Naive thymus-derived CD8-positive, alpha-beta T cell (primary cell): ENCODE results near the gene FOXA1. TPM values are rescaled to one million over a fixed set of nuclear protein-coding genes. Genes with fewer than 3 reads are reported as not detected.

ENCODE experiments used
- ATAC-seq, 2 donors: fragments of 150-1000 bp; cut with Tn5 transposase in 1 of 2; sonication (Bioruptor Pico), chemical (Tn5 transposase) in 1 of 2; 1 replicate in 1 of 2; 2 replicates in 1 of 2; pipeline ENCODE4 v1.10.0; 2021; ENCODE audit warnings: mild to moderate bottlenecking in 2 of 2, moderate library complexity in 2 of 2
- POLR2A ChIA-PET: fragments of 350-600 bp; sonication (Branson Sonifier 250); formaldehyde crosslinking; loops from one replicate; lab custom pipeline; 2021; ENCODE audit warnings: antibody characterized with exemption; lab: Charles Lee
- DNase-seq, 10 donors: peaks; one replicate each; pipeline versions ENCODE4 v3.0.0 to v3.0.0-alpha.2; 2020 to 2022
- H3K27ac Mint-ChIP-seq, 10 donors: one replicate each; pipeline ENCODE4 v1.8.0; 2020 to 2022; ENCODE audit warnings: mild to moderate bottlenecking in 10 of 10, mixed read lengths in 10 of 10, moderate library complexity in 4 of 10, inconsistent platforms in 1 of 10
- H3K27me3 Mint-ChIP-seq, 5 donors: one replicate each; pipeline ENCODE4 v1.8.0; 2021 to 2022; ENCODE audit warnings: mixed read lengths in 5 of 5
- H3K36me3 Mint-ChIP-seq, 3 donors: one replicate each; pipeline ENCODE4 v1.8.0; 2020 to 2022; ENCODE audit warnings: mixed read lengths in 3 of 3, mild to moderate bottlenecking in 2 of 3, inconsistent platforms in 1 of 3
- H3K4me1 Mint-ChIP-seq, 4 donors: one replicate each; pipeline ENCODE4 v1.8.0; 2021 to 2022; ENCODE audit warnings: mixed read lengths in 4 of 4
- H3K4me3 Mint-ChIP-seq, 10 donors: one replicate each; pipeline ENCODE4 v1.8.0; 2020 to 2022; ENCODE audit warnings: mild to moderate bottlenecking in 10 of 10, mixed read lengths in 10 of 10, moderate library complexity in 6 of 10, inconsistent platforms in 1 of 10
- H3K9me3 Mint-ChIP-seq, 9 donors: one replicate each; pipeline ENCODE4 v1.8.0; 2020 to 2022; ENCODE audit warnings: mixed read lengths in 9 of 9, mild to moderate bottlenecking in 3 of 9, inconsistent platforms in 1 of 9, moderate library complexity in 1 of 9
- polyA plus RNA-seq, 3 donors: library from polyadenylated mRNA; unstranded; fragments of 300-500 nt; fragmentation: Illumina TruSeq; gene quantifications; one replicate each; pipeline ENCODE4 v1.2.3, GENCODE V29; 2021
- total RNA-seq, 8 experiments: library from RNA in 2 of 8; stranded (reverse) in 2 of 8; gene quantifications; one replicate each; pipeline ENCODE4 v1.2.3 and lab custom pipeline; 2021 to 2026

FOXA1 gene
- total and polyA plus RNA-seq, 5 experiments from 2014 or later = not detected

GRCh38 chr14:37618498-37619028 lies 23.5 kb upstream of the FOXA1 start:
- POLR2A ChIA-PET = no interaction called here

GRCh38 chr14:37617864-37618365 lies 22.9 kb upstream of the FOXA1 start:
- DNase-seq (no peak), ATAC-seq (no peak)
- H3K9me3 Mint-ChIP-seq = peaks cover 13 to 67% (median 30%) of the 10 kb centered on the region in 9 donors
- POLR2A ChIA-PET = no interaction called here
- H3K27ac Mint-ChIP-seq = no peak overlapping the region
- H3K4me1 Mint-ChIP-seq = peaks cover 0 to 1% (median 0%) of the 10 kb centered on the region in 4 donors
- peaks cover 13 to 43% (median 24%) of the 10 kb centered on the region in 5 donors for H3K27me3 Mint-ChIP-seq
- peaks cover 6 to 34% (median 8%) of the 10 kb centered on the region in 3 donors for H3K36me3 Mint-ChIP-seq
- H3K4me3 Mint-ChIP-seq = no peak overlapping the region

More at GRCh38 chr14:37618498-37619028, 23.5 kb upstream of the FOXA1 start:
- Mint-ChIP-seq H3K27ac (no peak overlapping the region), H3K36me3 (peaks cover 6 to 31% (median 8%) of the 10 kb centered on the region in 3 donors), H3K4me1 (peaks cover 0 to 1% (median 0%) of the 10 kb centered on the region in 4 donors), H3K27me3 (peaks cover 15 to 48% (median 23%) of the 10 kb centered on the region in 5 donors), H3K9me3 (peaks cover 12 to 63% (median 29%) of the 10 kb centered on the region in 9 donors), H3K4me3 (no peak overlapping the region)
- ATAC-seq (no peak), DNase-seq (no peak)

- POLR2A ChIA-PET = no interaction called here
- DNase-seq (no peak), ATAC-seq (no peak)
- Mint-ChIP-seq H3K36me3 (peaks cover 6 to 39% (median 8%) of the 10 kb centered on the region in 3 donors), H3K27me3 (peaks cover 17 to 44% (median 22%) of the 10 kb centered on the region in 5 donors), H3K4me3 (no peak overlapping the region), H3K4me1 (no peaks in the 10 kb centered on the region), H3K27ac (no peak overlapping the region), H3K9me3 (peaks cover 14 to 78% (median 36%) of the 10 kb centered on the region in 9 donors)
These were observed 21.8 kb upstream of the FOXA1 start for GRCh38 chr14:37616853-37617252.

GRCh38 chr14:37615582-37616289 lies 20.7 kb upstream of the FOXA1 start:
- POLR2A ChIA-PET = no interaction called here
- Mint-ChIP-seq H3K27ac (no peak overlapping the region), H3K9me3 (peaks cover 18 to 82% (median 42%) of the 10 kb centered on the region in 9 donors), H3K4me3 (no peak overlapping the region), H3K27me3 (peaks cover 18 to 46% (median 20%) of the 10 kb centered on the region in 5 donors), H3K36me3 (peaks cover 9 to 45% (median 13%) of the 10 kb centered on the region in 3 donors), H3K4me1 (no peaks in the 10 kb centered on the region)
- DNase-seq (no peak), ATAC-seq (no peak)

GRCh38 chr14:37610945-37611523 lies 16.0 kb upstream of the FOXA1 start:
- no peak overlapping the region for H3K27ac Mint-ChIP-seq

GRCh38 chr14:37608649-37609048 lies 13.6 kb upstream of the FOXA1 start:
- no peak for ATAC-seq
- DNase-seq = no peak
- no peaks in the 10 kb centered on the region for H3K4me1 Mint-ChIP-seq
- POLR2A ChIA-PET = no interaction called here
- no peak overlapping the region for H3K4me3 Mint-ChIP-seq
- H3K36me3 Mint-ChIP-seq = peaks cover 3 to 32% (median 5%) of the 10 kb centered on the region in 3 donors
- H3K27me3 Mint-ChIP-seq = peaks cover 26 to 66% (median 40%) of the 10 kb centered on the region in 5 donors
- peaks cover 5 to 37% (median 23%) of the 10 kb centered on the region in 9 donors for H3K9me3 Mint-ChIP-seq
- H3K27ac Mint-ChIP-seq = no peak overlapping the region

More at GRCh38 chr14:37610945-37611523, 16.0 kb upstream of the FOXA1 start:
- Mint-ChIP-seq H3K4me3 (no peak overlapping the region), H3K4me1 (no peaks in the 10 kb centered on the region), H3K36me3 (peaks cover 8 to 42% (median 13%) of the 10 kb centered on the region in 3 donors), H3K27me3 (peaks cover 24 to 50% (median 29%) of the 10 kb centered on the region in 5 donors), H3K9me3 (peaks cover 8 to 59% (median 37%) of the 10 kb centered on the region in 9 donors)
- ATAC-seq = no peak
- no peak for DNase-seq
- POLR2A ChIA-PET = no interaction called here

- DNase-seq (no peak), ATAC-seq (no peak)
- H3K27ac Mint-ChIP-seq = no peak overlapping the region
- H3K9me3 Mint-ChIP-seq = peaks cover 0 to 26% (median 16%) of the 10 kb centered on the region in 9 donors
- H3K4me1 Mint-ChIP-seq = no peaks in the 10 kb centered on the region
- POLR2A ChIA-PET = no interaction called here
- peaks cover 34 to 69% (median 46%) of the 10 kb centered on the region in 5 donors for H3K27me3 Mint-ChIP-seq
- H3K4me3 Mint-ChIP-seq = no peak overlapping the region
- peaks cover 2 to 22% (median 4%) of the 10 kb centered on the region in 3 donors for H3K36me3 Mint-ChIP-seq
These were observed 11.6 kb upstream of the FOXA1 start for GRCh38 chr14:37606678-37607077.

- Mint-ChIP-seq H3K36me3 (peaks cover 5 to 16% (median 5%) of the 10 kb centered on the region in 3 donors), H3K27ac (no peak overlapping the region), H3K27me3 (peaks cover 36 to 72% (median 51%) of the 10 kb centered on the region in 5 donors), H3K4me1 (peaks cover 4 to 18% (median 10%) of the 10 kb centered on the region in 4 donors), H3K4me3 (no peak overlapping the region), H3K9me3 (peaks cover 0 to 27% (median 10%) of the 10 kb centered on the region in 9 donors)
- no peak for ATAC-seq
- POLR2A ChIA-PET = no interaction called here
- DNase-seq = no peak
These were observed 8.7 kb upstream of the FOXA1 start for GRCh38 chr14:37603688-37604251.

GRCh38 chr14:37602605-37603453 lies 7.8 kb upstream of the FOXA1 start:
- ATAC-seq = no peak

GRCh38 chr14:37601865-37602264 lies 6.8 kb upstream of the FOXA1 start:
- no peak overlapping the region for H3K4me3 Mint-ChIP-seq
- peaks cover 4 to 22% (median 17%) of the 10 kb centered on the region in 4 donors for H3K4me1 Mint-ChIP-seq
- H3K27ac Mint-ChIP-seq = no peak overlapping the region
- peaks cover 0 to 36% (median 11%) of the 10 kb centered on the region in 9 donors for H3K9me3 Mint-ChIP-seq
- DNase-seq = no peak
- peaks cover 6 to 16% (median 6%) of the 10 kb centered on the region in 3 donors for H3K36me3 Mint-ChIP-seq
- peaks cover 38 to 90% (median 64%) of the 10 kb centered on the region in 5 donors for H3K27me3 Mint-ChIP-seq
- POLR2A ChIA-PET = no interaction called here
- no peak for ATAC-seq

More at GRCh38 chr14:37602605-37603453, 7.8 kb upstream of the FOXA1 start:
- Mint-ChIP-seq H3K4me1 (peaks cover 4 to 19% (median 13%) of the 10 kb centered on the region in 4 donors), H3K27me3 (peaks cover 38 to 81% (median 56%) of the 10 kb centered on the region in 5 donors), H3K9me3 (peaks cover 0 to 31% (median 11%) of the 10 kb centered on the region in 9 donors), H3K27ac (no peak overlapping the region), H3K36me3 (peaks cover 6 to 16% (median 6%) of the 10 kb centered on the region in 3 donors), H3K4me3 (no peak overlapping the region)
- POLR2A ChIA-PET = no interaction called here
- no peak for DNase-seq

GRCh38 chr14:37600880-37601741 lies 6.1 kb upstream of the FOXA1 start:
- H3K27ac Mint-ChIP-seq = no peak overlapping the region
- POLR2A ChIA-PET = no interaction called here
- H3K4me3 Mint-ChIP-seq = peak overlapping the region in 5 of 10 donors; percentile 1 to 81 (median 48)
- peaks cover 7 to 25% (median 23%) of the 10 kb centered on the region in 4 donors for H3K4me1 Mint-ChIP-seq
- H3K27me3 Mint-ChIP-seq = peaks cover 39 to 90% (median 65%) of the 10 kb centered on the region in 5 donors
- H3K36me3 Mint-ChIP-seq = peaks cover 6 to 11% (median 9%) of the 10 kb centered on the region in 3 donors
- DNase-seq (no peak), ATAC-seq (no peak)
- H3K9me3 Mint-ChIP-seq = peaks cover 0 to 39% (median 7%) of the 10 kb centered on the region in 9 donors
